Tongue (tissue), 2 donors: ENCODE results near the gene TMEM131L. TPM values are rescaled to one million over a fixed set of nuclear protein-coding genes. Genes with fewer than 3 reads are reported as not detected.
"Not testable (repeated sequence)": the region's sequence is repeated elsewhere in the genome, so short reads cannot be mapped to it uniquely, and the experiment has no call there.

ENCODE experiments used
- DNase-seq: peaks from one replicate; pipeline ENCODE4 v3.0.0-alpha.2; 2015
- total RNA-seq: library from RNA; depleted of rRNA; stranded (reverse); fragments of >200 nt; gene quantifications from one replicate; pipeline ENCODE4 v1.2.3, GENCODE V29; 2014

TMEM131L gene, protein sequence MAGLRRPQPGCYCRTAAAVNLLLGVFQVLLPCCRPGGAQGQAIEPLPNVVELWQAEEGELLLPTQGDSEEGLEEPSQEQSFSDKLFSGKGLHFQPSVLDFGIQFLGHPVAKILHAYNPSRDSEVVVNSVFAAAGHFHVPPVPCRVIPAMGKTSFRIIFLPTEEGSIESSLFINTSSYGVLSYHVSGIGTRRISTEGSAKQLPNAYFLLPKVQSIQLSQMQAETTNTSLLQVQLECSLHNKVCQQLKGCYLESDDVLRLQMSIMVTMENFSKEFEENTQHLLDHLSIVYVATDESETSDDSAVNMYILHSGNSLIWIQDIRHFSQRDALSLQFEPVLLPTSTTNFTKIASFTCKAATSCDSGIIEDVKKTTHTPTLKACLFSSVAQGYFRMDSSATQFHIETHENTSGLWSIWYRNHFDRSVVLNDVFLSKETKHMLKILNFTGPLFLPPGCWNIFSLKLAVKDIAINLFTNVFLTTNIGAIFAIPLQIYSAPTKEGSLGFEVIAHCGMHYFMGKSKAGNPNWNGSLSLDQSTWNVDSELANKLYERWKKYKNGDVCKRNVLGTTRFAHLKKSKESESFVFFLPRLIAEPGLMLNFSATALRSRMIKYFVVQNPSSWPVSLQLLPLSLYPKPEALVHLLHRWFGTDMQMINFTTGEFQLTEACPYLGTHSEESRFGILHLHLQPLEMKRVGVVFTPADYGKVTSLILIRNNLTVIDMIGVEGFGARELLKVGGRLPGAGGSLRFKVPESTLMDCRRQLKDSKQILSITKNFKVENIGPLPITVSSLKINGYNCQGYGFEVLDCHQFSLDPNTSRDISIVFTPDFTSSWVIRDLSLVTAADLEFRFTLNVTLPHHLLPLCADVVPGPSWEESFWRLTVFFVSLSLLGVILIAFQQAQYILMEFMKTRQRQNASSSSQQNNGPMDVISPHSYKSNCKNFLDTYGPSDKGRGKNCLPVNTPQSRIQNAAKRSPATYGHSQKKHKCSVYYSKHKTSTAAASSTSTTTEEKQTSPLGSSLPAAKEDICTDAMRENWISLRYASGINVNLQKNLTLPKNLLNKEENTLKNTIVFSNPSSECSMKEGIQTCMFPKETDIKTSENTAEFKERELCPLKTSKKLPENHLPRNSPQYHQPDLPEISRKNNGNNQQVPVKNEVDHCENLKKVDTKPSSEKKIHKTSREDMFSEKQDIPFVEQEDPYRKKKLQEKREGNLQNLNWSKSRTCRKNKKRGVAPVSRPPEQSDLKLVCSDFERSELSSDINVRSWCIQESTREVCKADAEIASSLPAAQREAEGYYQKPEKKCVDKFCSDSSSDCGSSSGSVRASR (N-terminal part only)
- 71.5 TPM for total RNA-seq

GRCh38 chr4:153466081-153466948, at the start of gene TMEM131L:
TMEM131L (plus strand) TSS chr4:153466360; CDS start chr4:153466398, 38 bp downstream.
- peak; percentile 88 for DNase-seq

- DNase-seq = not testable (repeated sequence)
Measured at GRCh38 chr4:153416456-153416855, 49.7 kb upstream of the TMEM131L start.

GRCh38 chr4:153418121-153418520, 48.0 kb upstream of the TMEM131L start:
- no peak for DNase-seq

DNA sequence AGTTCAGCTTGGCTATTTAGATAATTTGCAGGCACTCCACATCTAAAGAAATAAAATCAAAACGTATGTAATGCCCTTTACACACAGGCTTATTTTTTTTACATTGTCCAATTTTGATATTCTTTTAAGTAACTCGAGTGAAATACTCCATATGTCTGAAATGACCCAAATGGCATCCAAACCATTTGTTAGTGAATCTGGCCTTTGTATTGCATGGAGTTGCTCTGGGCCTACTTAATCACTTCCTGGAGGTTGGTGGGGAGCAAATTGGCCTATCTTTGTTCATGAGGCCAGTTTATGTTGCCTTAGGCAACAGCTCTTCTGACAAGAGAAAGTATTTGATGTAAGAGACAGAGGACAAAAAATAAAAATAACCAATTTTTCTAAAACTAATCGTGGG, 47.6 kb upstream of the TMEM131L start:
- no peak for DNase-seq

- DNase-seq = no peak
Measured at GRCh38 chr4:153419029-153419428, 47.1 kb upstream of the TMEM131L start.

DNA sequence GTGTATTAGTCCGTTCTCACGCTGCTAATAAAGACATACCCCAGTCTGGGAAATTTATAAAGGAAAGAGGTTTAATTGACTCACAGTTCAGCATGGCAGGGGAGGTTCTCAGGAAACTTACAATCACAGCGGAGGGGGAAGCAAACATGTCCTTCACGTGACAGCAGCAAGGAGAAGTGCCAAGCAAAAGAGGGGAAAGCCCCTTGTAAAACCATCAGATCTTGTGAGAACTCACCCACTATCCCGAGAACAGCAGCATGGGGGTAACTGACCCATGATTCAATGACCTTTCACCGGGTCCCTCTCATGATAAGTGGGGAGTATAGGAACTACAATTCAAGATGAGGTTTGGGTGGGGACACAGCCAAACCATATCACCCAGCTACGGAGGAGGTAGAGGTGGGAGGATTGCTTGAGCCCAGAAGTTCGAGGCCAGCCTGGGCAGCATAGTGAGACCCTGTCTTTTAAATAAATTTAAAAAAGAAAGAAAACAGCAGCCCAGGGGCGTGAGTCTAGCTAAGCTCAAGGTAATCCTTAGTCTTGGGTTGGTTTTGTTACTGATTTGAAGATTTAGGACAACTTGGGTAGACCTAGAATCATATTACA, 46.4 kb upstream of the TMEM131L start:
- no peak for DNase-seq

DNA sequence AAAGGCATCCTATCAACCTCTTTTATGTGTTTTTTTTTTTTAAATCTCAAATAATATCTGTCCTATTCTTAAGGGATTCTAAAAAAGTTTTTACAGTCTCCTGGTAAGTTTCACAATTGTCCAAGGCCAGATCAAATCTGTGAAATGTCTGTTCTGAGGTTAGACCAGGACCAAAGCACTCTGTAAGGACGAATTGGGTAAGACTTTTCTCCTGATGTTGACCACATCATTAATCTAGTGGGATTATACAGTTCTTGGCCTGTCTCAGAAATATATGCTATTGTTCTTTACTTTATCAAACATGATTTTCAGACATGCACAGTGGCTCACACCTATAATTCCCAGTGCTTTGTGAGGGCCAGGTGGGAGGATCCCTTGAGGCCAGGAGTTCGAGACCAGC, 45.8 kb upstream of the TMEM131L start:
- no peak for DNase-seq

DNA sequence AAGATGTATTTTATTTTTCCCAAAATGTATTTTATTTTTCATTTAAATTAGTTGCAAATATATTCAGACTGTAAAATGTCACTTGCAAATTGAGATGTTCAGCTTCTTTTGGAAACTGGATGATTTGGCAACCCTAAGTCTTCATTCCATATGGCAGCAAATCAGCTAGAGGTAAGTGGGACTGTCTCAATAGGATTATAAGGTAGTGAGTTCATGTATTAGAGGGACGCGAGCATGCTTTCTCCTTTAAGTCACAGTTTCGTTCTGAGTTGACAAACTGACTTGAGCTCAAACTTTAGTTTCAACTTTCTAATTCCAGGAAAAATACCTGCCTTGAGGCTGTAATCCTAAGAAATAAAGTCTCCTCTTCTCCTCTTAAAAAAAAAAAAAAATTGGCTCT, 44.2 kb upstream of the TMEM131L start:
- no peak for DNase-seq

- DNase-seq = peak; percentile 68
Measured at GRCh38 chr4:153426207-153426885, 39.8 kb upstream of the TMEM131L start.

DNA sequence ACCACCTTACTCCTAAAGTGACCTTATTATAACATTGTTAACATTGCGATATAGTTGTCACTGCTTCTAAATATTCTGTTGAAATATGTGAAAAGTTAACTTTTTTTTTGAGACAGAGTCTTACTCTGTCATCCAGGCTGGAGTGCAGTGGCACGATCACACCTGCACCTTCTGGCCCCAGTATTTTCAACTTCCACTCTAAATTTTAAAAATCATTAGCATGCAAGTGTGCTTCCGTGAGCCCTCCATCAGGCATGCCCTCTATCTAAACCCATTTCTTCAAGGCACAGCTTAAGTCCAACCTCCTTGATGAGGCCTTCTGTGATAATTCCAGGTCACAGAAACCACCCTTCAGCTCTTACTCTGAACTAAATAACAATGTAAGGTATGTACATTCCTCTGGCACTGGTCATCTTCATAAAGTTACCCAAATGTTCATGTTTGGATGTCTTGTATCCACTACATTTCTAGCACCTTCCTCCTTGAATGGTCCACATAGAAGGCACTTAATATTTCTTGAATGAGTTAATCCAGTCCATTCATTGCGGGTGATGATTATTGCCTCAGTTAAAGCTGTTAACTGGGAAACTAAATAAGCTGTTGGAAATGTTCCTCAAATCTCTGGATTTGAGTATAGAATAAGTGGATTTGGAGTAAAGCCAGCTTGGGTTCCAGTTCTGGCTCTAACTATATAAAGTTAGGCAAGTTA, 38.6 kb upstream of the TMEM131L start:
- no peak for DNase-seq

DNA sequence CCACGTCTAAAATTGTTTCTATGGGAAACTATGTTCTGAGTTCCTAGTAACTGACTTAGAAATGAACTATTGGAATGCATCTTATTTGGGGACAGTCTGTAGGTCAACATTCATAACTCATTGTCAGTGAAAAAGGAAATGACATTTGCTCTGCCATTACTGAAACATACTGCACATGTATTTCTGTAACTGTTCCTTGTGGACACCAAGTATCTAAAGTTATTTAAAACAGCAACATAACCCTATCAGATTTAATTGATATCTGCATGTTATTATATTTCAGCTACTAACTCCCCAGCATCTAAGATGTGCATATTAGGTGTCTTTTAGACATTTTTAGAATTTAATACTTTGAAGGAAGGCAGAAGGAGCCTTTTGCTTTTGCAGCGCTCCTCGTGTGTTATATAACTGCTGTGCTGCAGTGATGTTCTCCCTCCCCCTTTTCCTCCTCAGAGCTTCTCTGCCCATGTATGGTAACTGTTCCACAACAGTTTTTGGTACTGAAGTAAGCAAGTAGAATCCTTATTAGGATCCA, 37.2 kb upstream of the TMEM131L start:
- peak; percentile 19 for DNase-seq

DNA sequence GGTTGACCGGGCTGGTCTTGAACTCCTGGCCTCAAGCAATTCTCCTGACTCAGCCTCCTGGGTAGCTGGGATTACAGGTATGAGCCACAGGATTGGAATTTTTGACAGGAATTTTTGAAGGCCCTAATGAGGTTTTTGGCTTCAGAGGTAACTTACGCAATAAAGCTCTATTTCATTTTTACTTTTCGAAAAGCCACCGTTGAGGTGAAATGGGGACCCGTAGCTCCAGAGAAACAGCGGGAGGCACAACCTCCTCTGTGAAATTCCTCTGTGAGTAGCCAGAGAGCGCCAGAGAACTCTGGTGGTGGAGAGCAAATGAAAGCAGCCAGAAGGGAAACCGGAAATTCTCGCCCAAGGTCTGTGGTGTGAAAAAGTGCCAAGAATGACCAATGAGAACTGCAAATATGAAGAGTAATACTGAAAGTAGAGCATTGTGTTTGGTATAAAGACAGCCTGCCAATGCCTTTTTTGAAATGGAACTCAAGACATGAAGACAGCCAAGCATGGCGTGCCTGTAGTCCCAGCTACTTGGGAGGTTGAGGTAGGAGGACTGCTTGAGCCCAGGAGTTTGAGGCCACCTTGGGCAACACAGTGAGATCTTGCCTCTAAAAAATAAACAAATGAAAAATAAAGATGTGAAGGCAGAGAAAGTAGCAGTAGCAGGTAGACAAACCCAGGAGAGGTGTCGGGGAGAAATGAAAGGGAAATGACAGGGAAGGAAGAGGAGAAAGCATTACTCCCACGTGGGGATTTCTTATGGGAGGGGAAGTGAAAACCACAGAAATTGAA, 33.0 kb upstream of the TMEM131L start:
- DNase-seq = peak; percentile 56

DNA sequence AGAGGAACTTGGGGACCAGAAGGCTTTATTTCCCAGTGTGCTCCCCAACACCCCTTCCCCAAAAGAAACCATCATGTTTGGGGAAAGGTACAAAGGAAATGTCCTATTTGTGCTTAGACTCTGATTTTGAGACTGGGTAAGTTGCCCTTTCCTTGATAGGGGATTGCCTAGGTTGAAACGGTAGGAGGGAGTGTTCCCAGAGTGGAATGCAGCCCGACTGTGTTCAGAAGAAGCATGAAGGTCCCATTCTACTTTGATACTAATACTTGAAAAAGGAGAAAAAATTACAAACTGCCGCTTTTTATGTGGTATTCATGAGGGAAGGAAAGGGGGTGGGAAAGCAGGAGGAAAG, 32.4 kb upstream of the TMEM131L start:
- DNase-seq = no peak

DNA sequence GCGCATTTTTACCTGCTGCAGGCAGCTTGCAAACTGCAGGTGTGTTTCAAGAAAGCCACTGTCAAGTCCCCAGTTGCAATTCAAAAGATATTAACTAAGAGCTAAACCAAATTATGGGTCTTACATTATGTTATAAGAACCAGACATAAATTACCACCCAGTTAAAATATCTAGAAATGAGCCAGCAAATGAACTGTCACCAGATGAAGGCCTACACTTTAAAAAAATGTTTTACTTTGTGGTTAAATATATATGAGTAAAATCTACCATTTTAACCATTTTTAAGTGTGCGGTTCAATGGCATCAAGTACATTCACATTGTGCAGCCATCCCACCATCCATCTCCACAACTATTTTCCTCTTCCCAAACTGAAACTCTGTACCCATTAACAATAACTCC, 32.0 kb upstream of the TMEM131L start:
- DNase-seq = no peak

- no peak for DNase-seq
Measured at GRCh38 chr4:153438916-153439756, 27.0 kb upstream of the TMEM131L start.

- DNase-seq = no peak
Measured at GRCh38 chr4:153439831-153440230, 26.3 kb upstream of the TMEM131L start.

- no peak for DNase-seq
Measured at GRCh38 chr4:153440475-153440874, 25.7 kb upstream of the TMEM131L start.
